ENCODE results near the gene SPTSSB. TPM values are rescaled to one million over a fixed set of nuclear protein-coding genes. Genes with fewer than 3 reads are reported as not detected.

SPTSSB gene
- total and polyA plus RNA-seq, 2 experiments from 2014 or later: 23.5 to 33.5 TPM

- TF ChIP-seq ZNF114 (CRISPR knock-in tag; IDR thresholded peaks at IDR 0.05) (no peak), CREB1 (CRISPR knock-in tag; IDR thresholded peaks at IDR 0.05; ENCODE audit: low read depth) (no peak), ZNF462 (CRISPR knock-in tag; IDR thresholded peaks at IDR 0.05) (no peak), NANOG (IDR thresholded peaks at IDR 0.05; ENCODE audit: borderline replicate concordance) (no peak), ETS1 (IDR thresholded peaks at IDR 0.05) (no peak), POLR2AphosphoS5 (IDR thresholded peaks at IDR 0.05; ENCODE audit: low read depth) (no peak)
Measured at GRCh38 chr3:161369531-161369930, 1.8 kb downstream of the SPTSSB start (continued).

GRCh38 chr3:161366094-161366493, 5.2 kb downstream of the SPTSSB start:
- no peaks in the 10 kb centered on the region for H3K27me3 Mint-ChIP-seq (ENCODE audit: insufficient read depth, low read depth, poor library complexity)
- peak overlapping the region; percentile 45 for H3K4me3 Mint-ChIP-seq
- Histone ChIP-seq H3K9me2 (ENCODE audit: insufficient read depth) (no peaks in the 10 kb centered on the region), H2AFZ (no peak overlapping the region), H3K4me2 (peak overlapping the region; percentile 72), H4K20me1 (replicated peaks; ENCODE audit: insufficient read depth) (no peaks in the 10 kb centered on the region), H3K79me2 (replicated peaks; ENCODE audit: insufficient read depth) (peaks cover 23% of the 10 kb centered on the region), H3K4me1 (ENCODE audit: insufficient read depth) (peaks cover 80% of the 10 kb centered on the region), H3K27ac (ENCODE audit: low read depth) (peak overlapping the region; percentile 98), H3K4me3 (peak overlapping the region; percentile 38), H3K27me3 (ENCODE audit: insufficient read depth) (no peaks in the 10 kb centered on the region), H3K36me3 (ENCODE audit: insufficient read depth) (no peaks in the 10 kb centered on the region), H3F3A (replicated peaks; ENCODE audit: low read depth) (peaks cover 13% of the 10 kb centered on the region)
- peak; percentile 49 for DNase-seq (ENCODE audit: low spot score)
- H3K27ac Mint-ChIP-seq: peak overlapping the region; percentile 90
- ATAC-seq: peak; percentile 45
- H3K4me1 Mint-ChIP-seq: peaks cover 63% of the 10 kb centered on the region
- H3K36me3 Mint-ChIP-seq (ENCODE audit: low read depth): peaks cover 12% of the 10 kb centered on the region; the same call in 2 of the 3 replicates
- H3K9me3 Mint-ChIP-seq: no peaks in the 10 kb centered on the region
- no peak for TF ChIP-seq REST (IDR thresholded peaks at IDR 0.05; ENCODE audit: unreplicated experiment)

Measured in GM23338 (cell line).